OCI-M2 (cell line): Measurements from ENCODE around the gene RNF208.

Experiments used
- DNase-seq: peaks from one replicate; lab custom pipeline; 2025; ENCODE audit not compliant: unreplicated experiment; lab: John Stamatoyannopoulos, UW

The RNF208 gene

GRCh38 chr9:137215196-137215986 is 6.6 kb downstream of the RNF208 start:
- DNase-seq, result no peak

DNA sequence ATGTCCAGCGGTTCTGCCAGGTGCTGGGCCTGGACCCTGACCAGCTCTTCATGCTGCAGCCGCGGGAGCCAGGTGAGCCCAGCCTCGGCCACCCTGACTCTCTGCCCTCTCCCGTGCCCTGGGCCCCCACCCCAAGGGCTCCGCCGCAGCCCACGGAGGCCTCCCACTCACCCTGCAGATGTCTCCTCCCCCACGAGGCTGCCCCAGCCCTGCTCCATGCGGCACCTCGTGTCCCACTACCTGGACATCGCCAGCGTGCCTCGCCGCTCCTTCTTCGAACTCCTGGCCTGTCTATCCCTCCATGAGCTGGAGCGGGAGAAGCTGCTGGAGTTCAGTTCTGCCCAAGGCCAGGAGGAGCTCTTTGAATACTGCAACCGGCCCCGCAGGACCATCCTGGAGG is 7.4 kb downstream of the RNF208 start:
- DNase-seq, result no peak

- no peak for DNase-seq
Observed at GRCh38 chr9:137213160-137214060, 8.6 kb downstream of the RNF208 start.

DNA sequence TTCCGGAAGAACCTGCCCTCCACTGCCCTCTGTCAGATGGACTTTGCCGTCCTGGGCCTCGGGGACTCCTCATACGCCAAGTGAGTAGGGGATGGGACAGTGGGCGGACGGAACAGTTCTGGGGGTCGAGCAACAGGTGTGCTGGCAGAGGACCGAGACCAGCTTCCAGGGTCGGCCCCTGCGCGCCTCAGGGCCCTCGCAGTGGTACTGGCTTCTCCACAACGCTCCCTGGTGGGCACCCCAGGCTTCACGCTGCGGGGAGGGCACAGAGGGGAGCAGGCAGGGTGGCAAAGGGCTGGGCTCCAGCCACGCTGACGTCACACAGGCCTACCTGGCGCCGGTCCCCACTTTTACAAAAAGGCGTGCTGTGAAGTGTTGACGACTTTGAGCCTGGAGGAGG is 9.5 kb downstream of the RNF208 start:
- DNase-seq, result no peak

GRCh38 chr9:137211532-137211931 is 10.5 kb downstream of the RNF208 start:
- no peak for DNase-seq

DNA sequence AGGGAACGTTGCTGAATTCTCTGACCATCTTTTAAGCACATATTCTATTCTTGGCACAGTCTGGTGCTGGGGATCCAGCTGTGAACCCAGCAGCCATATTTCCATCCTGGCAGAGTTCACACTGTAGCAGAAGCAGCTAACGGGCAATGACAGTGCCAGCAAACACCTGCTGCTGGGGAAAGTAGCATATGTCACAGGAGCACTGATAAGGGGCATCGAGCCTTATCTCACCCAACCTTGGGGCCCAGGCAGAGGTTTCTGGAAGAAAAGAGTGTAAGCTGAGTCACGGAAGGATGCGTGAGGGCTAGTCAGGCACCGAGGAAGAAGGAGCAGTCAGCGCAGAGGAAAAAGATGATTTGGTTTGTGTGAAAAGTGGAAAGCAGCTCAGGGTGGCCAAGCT is 15.4 kb downstream of the RNF208 start:
- DNase-seq, result no peak

- DNase-seq, result no peak
Observed at GRCh38 chr9:137205126-137206069, 16.6 kb downstream of the RNF208 start, which contains the start of the genes NDOR1 and TMEM203. TSS of gene NDOR1 (plus strand) at chr9:137205700. CDS start at chr9:137205778, 78 bp downstream. TSS of gene TMEM203 (minus strand) at chr9:137205648. CDS start at chr9:137205414, 234 bp downstream.

DNA sequence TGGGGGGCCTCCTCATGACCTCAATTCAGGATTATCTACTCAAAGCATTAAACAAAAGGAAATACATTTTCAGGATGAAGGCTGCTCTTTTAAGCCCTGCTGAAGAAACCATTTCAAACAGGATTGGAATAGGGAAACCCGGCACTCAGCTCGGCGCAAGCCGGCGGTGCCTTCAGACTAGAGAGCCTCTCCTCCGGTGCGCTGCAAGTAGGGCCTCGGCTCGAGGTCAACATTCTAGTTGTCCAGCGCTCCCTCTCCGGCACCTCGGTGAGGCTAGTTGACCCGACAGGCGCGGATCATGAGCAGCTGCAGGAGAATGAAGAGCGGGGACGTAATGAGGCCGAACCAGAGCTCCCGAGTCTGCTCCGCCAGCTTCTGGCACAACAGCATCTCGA is 17.3 kb downstream of the RNF208 start:
- no peak for DNase-seq

- DNase-seq, result no peak
Observed at GRCh38 chr9:137202966-137203365, 19.1 kb downstream of the RNF208 start.

- DNase-seq, result no peak
Observed at GRCh38 chr9:137201205-137201868, 20.7 kb downstream of the RNF208 start.

GRCh38 chr9:137200311-137201204 is 21.5 kb downstream of the RNF208 start, which contains the start of gene TPRN:
TSS of gene TPRN (minus strand) at chr9:137200741. CDS start at chr9:137200711, 30 bp downstream.
- peak; percentile 93 for DNase-seq

GRCh38 chr9:137199411-137200121 is 22.5 kb downstream of the RNF208 start:
- DNase-seq, result no peak

DNA sequence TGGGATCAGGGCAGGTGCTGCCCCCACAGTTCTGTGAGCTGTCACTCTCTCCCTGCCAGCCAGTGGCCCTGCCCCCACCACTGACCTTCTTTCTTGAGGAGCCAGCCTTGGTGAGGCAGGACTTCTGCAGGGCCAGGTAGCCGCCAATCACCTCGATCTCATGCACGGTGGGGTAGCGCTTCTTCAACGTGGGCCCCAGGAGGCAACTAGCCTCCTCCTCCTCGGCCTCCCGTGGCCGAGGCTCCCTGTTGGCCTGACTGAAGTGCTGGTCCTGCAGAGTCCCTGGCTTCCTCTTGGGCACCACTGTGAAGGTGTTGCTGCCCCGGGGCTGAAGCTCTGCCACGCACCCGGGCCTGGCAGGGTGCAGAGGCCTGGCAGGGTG is 23.1 kb downstream of the RNF208 start:
- DNase-seq, result no peak

- DNase-seq, result no peak
Observed at GRCh38 chr9:137198051-137198901, 23.8 kb downstream of the RNF208 start.

GRCh38 chr9:137195525-137196220 is 26.4 kb downstream of the RNF208 start:
- DNase-seq, result no peak

DNA sequence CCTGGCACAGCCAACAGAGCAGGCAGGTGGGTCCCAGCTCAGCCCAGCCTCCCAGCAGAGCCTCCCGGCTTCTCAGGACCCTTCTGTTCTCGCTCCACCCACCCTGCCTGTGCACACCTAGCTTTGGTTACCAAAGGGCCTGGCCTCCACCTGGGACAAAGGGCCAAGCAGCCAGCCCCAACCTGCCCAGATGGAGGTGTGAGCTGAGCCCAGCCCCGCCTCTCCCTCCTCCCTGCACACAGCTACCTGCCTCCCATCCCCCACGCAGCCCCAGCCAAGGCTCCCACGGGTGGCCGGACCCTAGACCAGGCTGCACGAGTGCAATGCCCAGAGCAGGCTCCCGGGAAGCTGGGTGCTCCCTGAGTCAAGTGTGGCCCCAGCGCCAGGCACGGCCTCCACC is 27.1 kb downstream of the RNF208 start:
- no peak for DNase-seq

DNA sequence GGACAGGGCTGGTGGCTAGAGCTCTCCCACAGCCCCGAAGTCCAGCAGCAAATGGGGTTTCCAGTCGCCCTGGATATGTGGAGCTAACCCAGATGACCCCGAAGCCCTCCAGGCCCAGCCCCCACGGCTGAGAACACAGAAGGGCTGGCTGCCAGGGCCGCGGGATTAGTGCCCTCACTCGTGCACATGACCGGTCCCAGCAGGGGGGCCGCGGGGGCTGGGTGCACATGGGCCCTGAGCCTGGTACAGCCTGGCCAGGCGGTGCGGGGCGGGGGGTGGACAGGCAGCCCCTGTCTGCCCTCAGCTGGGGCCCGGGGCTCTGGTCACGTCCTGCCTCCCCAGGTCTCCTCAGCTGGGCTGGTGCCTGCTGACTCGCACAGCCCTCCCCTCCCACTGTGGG is 27.7 kb downstream of the RNF208 start:
- no peak for DNase-seq
